ENCODE data around the gene EGFLAM. TPM values are rescaled to one million over a fixed set of nuclear protein-coding genes. Genes with fewer than 3 reads are reported as not detected.
"Not testable (repeated sequence)": the region's sequence is repeated elsewhere in the genome, so short reads cannot be mapped to it uniquely, and the experiment has no call there.

EGFLAM gene
- total RNA-seq, 1 experiment from 2014 or later, result 0.33 TPM

GRCh38 chr5:38331831-38332230, 73.5 kb downstream of the EGFLAM start:
- Histone ChIP-seq H4K5ac (ENCODE audit: insufficient read length, low read depth, low read length) (no peak overlapping the region), H3K56ac (ENCODE audit: insufficient read length, low read depth, low read length) (no peak overlapping the region), H3K79me1 (ENCODE audit: insufficient read depth, low read depth, low read length, poor library complexity, severe bottlenecking) (no peaks in the 10 kb centered on the region), H3T11ph (ENCODE audit: low read length) (no peak overlapping the region), H2BK120ac (ENCODE audit: low read depth, low read length, poor library complexity, severe bottlenecking) (no peak overlapping the region), H3K27me3 (ENCODE audit: insufficient read depth, low read length) (no peaks in the 10 kb centered on the region), H3K9me3 (ENCODE audit: control insufficient read depth, low read depth, low read length) (no peaks in the 10 kb centered on the region), H3K18ac (ENCODE audit: insufficient read length, low read depth, low read length) (no peak overlapping the region), H2AFZ (ENCODE audit: low read length) (no peak overlapping the region), H3K23me2 (ENCODE audit: insufficient read length, low read depth, low read length, poor library complexity, severe bottlenecking) (no peaks in the 10 kb centered on the region), H3K79me2 (ENCODE audit: insufficient read depth, low read length) (no peaks in the 10 kb centered on the region), H2AK5ac (ENCODE audit: insufficient read length, low read length) (no peak overlapping the region), H3K4me1 (ENCODE audit: insufficient read depth, low read length) (no peaks in the 10 kb centered on the region), H4K91ac (ENCODE audit: insufficient read length, low read depth, low read length) (no peak overlapping the region), H3K4ac (ENCODE audit: low read depth, low read length) (no peak overlapping the region), H3K23ac (ENCODE audit: insufficient read length, low read depth, low read length) (no peak overlapping the region), H2BK5ac (ENCODE audit: insufficient read length, low read length) (no peak overlapping the region), H2BK15ac (ENCODE audit: low read depth, low read length) (no peak overlapping the region), H4K8ac (replicated peaks; ENCODE audit: insufficient read length, low read depth, low read length) (no peak overlapping the region), H3K4me2 (ENCODE audit: insufficient read depth, insufficient read length, low read length) (no peak overlapping the region), H4K20me1 (ENCODE audit: control insufficient read depth, insufficient read depth, insufficient read length) (no peaks in the 10 kb centered on the region), H2BK12ac (ENCODE audit: insufficient read length, low read depth, low read length) (no peak overlapping the region), H3K9ac (ENCODE audit: extremely low read depth, insufficient read length, low read length) (no peak overlapping the region), H3K14ac (ENCODE audit: insufficient read depth, low read length) (no peak overlapping the region), H3K27ac (ENCODE audit: insufficient read length, low read depth, low read length) (no peak overlapping the region), H2BK20ac (ENCODE audit: low read depth, low read length, poor library complexity, severe bottlenecking) (no peak overlapping the region)
- Mint-ChIP-seq H3K36me3 (ENCODE audit: insufficient read depth in 1 of 3, low read depth in 3 of 3) (peaks cover 4 to 7% (median 4%) of the 10 kb centered on the region in 3 experiments; a peak in 4 of 7 replicates), H3K9me3 (peaks cover 11 to 17% of the 10 kb centered on the region in 2 experiments), H3K4me1 (peaks cover 4% of the 10 kb centered on the region in 2 experiments), H3K4me3 (no peak overlapping the region), H3K27ac (no peak overlapping the region), H3K27me3 (ENCODE audit: low read depth) (no peaks in the 10 kb centered on the region)
- DNase-seq, result no peak
- no peak for TF ChIP-seq CTCF (conservative IDR thresholded peaks at IDR 0.05)
- no CpG with 5 or more reads among the region's 3 CpGs for WGBS (ENCODE audit: extremely low coverage, insufficient read length, low lambda C conversion rate)

DNA sequence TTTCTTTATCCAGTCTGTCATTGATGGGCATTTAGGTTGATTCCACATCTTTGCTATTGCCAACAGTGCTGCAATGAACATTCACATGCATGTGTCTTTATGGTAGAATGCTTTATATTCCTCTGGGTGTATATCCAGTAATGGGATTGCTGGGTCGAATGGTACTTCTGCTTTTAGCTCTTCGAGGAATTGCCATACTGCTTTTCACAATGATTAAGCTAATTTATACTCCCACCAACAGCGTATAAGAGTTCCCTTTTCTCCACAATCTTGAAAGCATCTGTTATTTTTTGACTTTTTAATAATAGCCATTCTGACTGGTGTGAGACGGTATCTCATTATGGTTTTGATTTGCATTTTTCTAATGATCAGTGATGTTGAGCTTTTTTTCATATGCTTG, 74.8 kb downstream of the EGFLAM start:
- H3T11ph ChIP-seq (ENCODE audit: low read length); H2BK20ac ChIP-seq (ENCODE audit: low read depth, low read length, poor library complexity, severe bottlenecking); H3K79me1 ChIP-seq (ENCODE audit: insufficient read depth, low read depth, low read length, poor library complexity, severe bottlenecking); H3K18ac ChIP-seq (ENCODE audit: insufficient read length, low read depth, low read length); H3K56ac ChIP-seq (ENCODE audit: insufficient read length, low read depth, low read length); H2BK5ac ChIP-seq (ENCODE audit: insufficient read length, low read length); H3K36me3 Mint-ChIP-seq (ENCODE audit: insufficient read depth in 1 of 3, low read depth in 3 of 3); H4K91ac ChIP-seq (ENCODE audit: insufficient read length, low read depth, low read length); H3K4me1 ChIP-seq (ENCODE audit: insufficient read depth, low read length); H3K14ac ChIP-seq (ENCODE audit: insufficient read depth, low read length); H2BK120ac ChIP-seq (ENCODE audit: low read depth, low read length, poor library complexity, severe bottlenecking); H3K23me2 ChIP-seq (ENCODE audit: insufficient read length, low read depth, low read length, poor library complexity, severe bottlenecking); H3K4ac ChIP-seq (ENCODE audit: low read depth, low read length); H3K27me3 ChIP-seq (ENCODE audit: insufficient read depth, low read length); DNase-seq; H2AFZ ChIP-seq (ENCODE audit: low read length); H4K8ac ChIP-seq (replicated peaks; ENCODE audit: insufficient read length, low read depth, low read length); H3K4me3 Mint-ChIP-seq; H2BK15ac ChIP-seq (ENCODE audit: low read depth, low read length); H3K27ac ChIP-seq (ENCODE audit: insufficient read length, low read depth, low read length); H4K20me1 ChIP-seq (ENCODE audit: control insufficient read depth, insufficient read depth, insufficient read length); H3K4me1 Mint-ChIP-seq; H3K79me2 ChIP-seq (ENCODE audit: insufficient read depth, low read length); H3K9me3 ChIP-seq (ENCODE audit: control insufficient read depth, low read depth, low read length); H2BK12ac ChIP-seq (ENCODE audit: insufficient read length, low read depth, low read length); H3K23ac ChIP-seq (ENCODE audit: insufficient read length, low read depth, low read length); H3K27ac Mint-ChIP-seq; H3K27me3 Mint-ChIP-seq (ENCODE audit: low read depth); H3K9ac ChIP-seq (ENCODE audit: extremely low read depth, insufficient read length, low read length); H2AK5ac ChIP-seq (ENCODE audit: insufficient read length, low read length); H3K4me2 ChIP-seq (ENCODE audit: insufficient read depth, insufficient read length, low read length); H4K5ac ChIP-seq (ENCODE audit: insufficient read length, low read depth, low read length): not testable (repeated sequence)
- no CpG with 5 or more reads among the region's 4 CpGs for WGBS (ENCODE audit: extremely low coverage, insufficient read length, low lambda C conversion rate)
- H3K9me3 Mint-ChIP-seq, result peaks cover 11 to 17% of the 10 kb centered on the region in 2 experiments
